Tibial artery (tissue), 4 donors: ENCODE measurements around the gene NLRP6.
A peak's percentile ranks its signal among the peaks of the same experiment; 100 is the strongest.
"Not testable (repeated sequence)": the region's sequence is repeated elsewhere in the genome, so short reads cannot be mapped to it uniquely, and the experiment has no call there.

Source experiments
- DNase-seq, 2 donors: peaks; one replicate each; pipeline ENCODE4 v3.0.0-alpha.2; 2019
- H3K27ac ChIP-seq, 2 donors: fragments of 200-600 bp; sonication (generic) in 1 of 2; 1 replicate in 1 of 2; 2 replicates in 1 of 2; pipeline ENCODE4 v1.5.1; 2018 to 2019; ENCODE audit warnings: mild to moderate bottlenecking in 1 of 2
- H3K27me3 ChIP-seq, 2 donors: fragments of 200-600 bp; sonication (generic) in 1 of 2; one replicate each; pipeline versions ENCODE4 v1.5.1 to v1.6.0; 2016 to 2019
- H3K36me3 ChIP-seq, 3 donors: fragments of 200-600 bp; sonication (generic) in 2 of 3; one replicate each; pipeline ENCODE4 v1.5.1; 2016 to 2019; ENCODE audit warnings: mild to moderate bottlenecking in 2 of 3
- H3K4me1 ChIP-seq, 4 donors: fragments of 200-600 bp; sonication (generic) in 2 of 4; 1 replicate in 3 of 4; 2 replicates in 1 of 4; pipeline ENCODE4 v1.5.1; 2016 to 2019
- H3K4me3 ChIP-seq, 2 donors: fragments of 200-600 bp; sonication (generic) in 1 of 2; 1 replicate in 1 of 2; 2 replicates in 1 of 2; pipeline ENCODE4 v1.5.1; 2018 to 2019; ENCODE audit warnings: mild to moderate bottlenecking in 2 of 2
- H3K9me3 ChIP-seq, 3 donors: fragments of 200-600 bp; sonication (generic) in 1 of 3; one replicate each; pipeline ENCODE4 v1.5.1; 2016 to 2019
- CTCF ChIP-seq, 2 experiments: fragments of 200-600 bp in 1 of 2; fragments of 450-650 bp in 1 of 2; IDR thresholded peaks; one replicate each; pipeline ENCODE4 v1.5.1; 2017 to 2019; ENCODE audit warnings: antibody characterized with exemption in 2 of 2, mild to moderate bottlenecking in 1 of 2, moderate library complexity in 1 of 2
- intact Hi-C: fragments of 100-400 bp; cut with DNase I; formaldehyde crosslinking; loops from one replicate; pipeline ENCODE4 v1.15.0; 2023; ENCODE audit warnings: low total_unique reads

The NLRP6 gene

DNA sequence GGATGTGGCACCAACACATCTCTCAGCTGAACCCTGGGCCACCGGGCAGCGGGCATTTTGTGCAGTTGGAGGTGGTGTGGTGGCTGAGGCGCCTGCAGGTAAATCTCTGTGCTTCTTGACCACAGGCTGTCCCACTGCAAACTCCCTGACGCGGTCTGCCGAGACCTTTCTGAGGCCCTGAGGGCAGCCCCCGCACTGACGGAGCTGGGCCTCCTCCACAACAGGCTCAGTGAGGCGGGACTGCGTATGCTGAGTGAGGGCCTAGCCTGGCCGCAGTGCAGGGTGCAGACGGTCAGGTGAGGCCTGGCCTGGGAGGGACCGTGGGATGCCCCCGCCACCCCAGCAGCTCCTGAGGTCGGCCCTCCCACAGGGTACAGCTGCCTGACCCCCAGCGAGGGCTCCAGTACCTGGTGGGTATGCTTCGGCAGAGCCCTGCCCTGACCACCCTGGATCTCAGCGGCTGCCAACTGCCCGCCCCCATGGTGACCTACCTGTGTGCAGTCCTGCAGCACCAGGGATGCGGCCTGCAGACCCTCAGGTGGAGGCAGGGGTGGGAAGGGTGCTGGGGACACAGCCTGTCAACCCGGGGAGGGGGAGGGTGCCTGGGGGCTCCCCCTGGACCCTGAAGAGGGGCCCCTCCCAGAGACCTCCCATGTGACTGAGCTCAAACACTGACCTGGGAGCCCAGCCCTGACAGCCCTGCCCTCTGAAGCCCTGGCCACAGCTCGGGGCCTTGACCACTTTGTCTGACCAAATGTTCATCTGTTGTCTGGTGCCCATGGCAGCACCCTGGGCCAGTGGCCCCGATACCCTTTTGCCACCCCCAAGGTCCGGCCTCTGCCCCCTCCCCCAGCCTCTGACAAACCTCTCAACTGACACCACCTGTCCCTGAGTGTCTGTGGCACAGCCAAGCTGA, 6.2 kb downstream of the NLRP6 start:
- peak in 1 of 2 donors; percentile 60 for DNase-seq
- Histone ChIP-seq H3K4me3 (no peak overlapping the region), H3K4me1 (peaks cover 0 to 35% (median 24%) of the 10 kb centered on the region in 4 donors), H3K27me3 (peaks cover 0 to 69% of the 10 kb centered on the region in 2 donors), H3K36me3 (no peaks in the 10 kb centered on the region), H3K9me3 (no peaks in the 10 kb centered on the region), H3K27ac (no peak overlapping the region)
- intact Hi-C loops: no loop called here
- TF ChIP-seq CTCF (IDR thresholded peaks at IDR 0.05): no peak

- H3K27ac ChIP-seq: no peak overlapping the region
- H3K36me3 ChIP-seq: no peaks in the 10 kb centered on the region
- TF ChIP-seq CTCF (IDR thresholded peaks at IDR 0.05): no peak
- intact Hi-C loops: no loop called here
- H3K9me3 ChIP-seq: no peaks in the 10 kb centered on the region
- peaks cover 0 to 34% (median 24%) of the 10 kb centered on the region in 4 donors for H3K4me1 ChIP-seq
- DNase-seq: peak in 1 of 2 donors; percentile 49
- H3K27me3 ChIP-seq: peaks cover 0 to 60% of the 10 kb centered on the region in 2 donors
- H3K4me3 ChIP-seq: no peak overlapping the region
These were observed 7.0 kb downstream of the NLRP6 start for GRCh38 chr11:285021-285893.

DNA sequence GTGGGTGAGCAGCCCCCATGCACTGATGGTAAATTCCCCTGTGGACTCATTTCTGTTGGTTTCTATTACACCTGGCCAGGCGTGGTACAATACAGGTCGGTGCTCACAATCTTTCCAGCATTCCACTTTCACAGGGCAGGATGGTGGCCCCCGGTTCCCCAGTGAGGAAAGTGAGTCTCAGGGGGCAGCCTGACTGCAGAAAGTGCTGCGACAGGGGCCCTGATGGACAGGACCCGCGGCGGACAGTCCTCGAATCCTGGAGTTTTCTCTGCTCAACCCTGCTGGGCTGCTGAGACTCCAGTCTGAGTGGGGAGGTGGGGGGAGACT, 7.7 kb downstream of the NLRP6 start:
- Histone ChIP-seq H3K36me3 (peaks cover 0 to 3% (median 0%) of the 10 kb centered on the region in 3 donors), H3K4me1 (peaks cover 0 to 28% (median 23%) of the 10 kb centered on the region in 4 donors), H3K4me3 (no peak overlapping the region), H3K9me3 (no peaks in the 10 kb centered on the region), H3K27ac (no peak overlapping the region), H3K27me3 (peaks cover 0 to 54% of the 10 kb centered on the region in 2 donors)
- peak in 1 of 2 donors; percentile 43 for DNase-seq
- intact Hi-C loops: no loop called here
- TF ChIP-seq CTCF (IDR thresholded peaks at IDR 0.05): no peak

GRCh38 chr11:286977-287820, 9.0 kb downstream of the NLRP6 start:
- intact Hi-C loops, H3K9me3 ChIP-seq, H3K4me3 ChIP-seq, H3K27ac ChIP-seq: not testable (repeated sequence)
- Histone ChIP-seq H3K27me3 (peaks cover 0 to 41% of the 10 kb centered on the region in 2 donors), H3K36me3 (peaks cover 0 to 11% (median 4%) of the 10 kb centered on the region in 3 donors), H3K4me1 (peaks cover 0 to 21% (median 18%) of the 10 kb centered on the region in 4 donors)
- DNase-seq: peak in 1 of 2 donors; percentile 49

DNA sequence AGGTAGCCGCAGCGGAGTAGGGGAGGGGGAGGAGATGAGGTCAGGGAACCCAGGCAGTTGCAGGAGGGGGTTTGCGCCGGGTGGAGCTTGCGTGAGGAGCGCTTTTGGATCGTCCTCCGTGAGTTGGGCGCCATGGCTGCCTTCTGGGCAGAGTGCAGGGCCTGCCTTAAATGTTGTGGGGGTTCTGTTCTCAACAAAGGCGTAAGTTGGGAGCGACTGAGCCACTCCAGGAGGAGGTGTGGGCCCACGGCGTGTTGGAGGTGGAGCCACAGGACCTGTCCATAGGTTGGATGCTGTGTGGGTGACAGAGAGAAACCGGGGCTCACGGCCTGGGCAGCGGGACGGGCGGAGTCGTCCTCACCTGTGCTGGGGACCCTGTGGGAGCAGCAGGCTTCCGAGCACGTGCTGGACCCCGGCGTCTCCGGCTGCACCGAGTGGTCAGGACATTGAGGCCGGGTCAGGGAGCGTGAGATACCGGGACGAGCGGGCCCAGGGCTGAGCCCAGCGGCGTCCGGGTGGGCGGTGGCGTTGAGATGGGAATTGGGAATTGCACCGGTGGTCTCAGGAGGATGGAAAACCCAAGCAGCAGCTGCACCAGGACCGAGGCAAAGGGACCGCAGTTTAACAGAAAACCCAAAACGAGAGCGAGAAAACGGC, 9.7 kb downstream of the NLRP6 start:
- peak; percentile 23 to 66 for DNase-seq
- intact Hi-C loops: no loop called here
- no peak for TF ChIP-seq CTCF (IDR thresholded peaks at IDR 0.05)

More for the DNA sequence above, 9.7 kb downstream of the NLRP6 start:
- Histone ChIP-seq H3K4me3 (peak overlapping the region; percentile 69 to 95), H3K27ac (peak overlapping the region; percentile 57 to 79), H3K9me3 (no peaks in the 10 kb centered on the region), H3K36me3 (peaks cover 0 to 19% (median 5%) of the 10 kb centered on the region in 3 donors), H3K27me3 (peaks cover 0 to 33% of the 10 kb centered on the region in 2 donors), H3K4me1 (peaks cover 0 to 21% (median 18%) of the 10 kb centered on the region in 4 donors)
